ENCODE data around the gene CAMTA1.

The CAMTA1 gene

GRCh38 chr1:7084232-7084894 lies 299.1 kb downstream of the CAMTA1 start:
- H3K4me3 ChIP-seq (ENCODE audit: control insufficient read depth, low read depth, low read length) = no peak overlapping the region
- no peak for DNase-seq (ENCODE audit: low read depth)
- TF ChIP-seq CTCF (IDR thresholded peaks at IDR 0.05; ENCODE audit: control insufficient read depth, insufficient read depth, low read depth, low read length, missing control alignments) = no peak

GRCh38 chr1:7085521-7085920 lies 300.3 kb downstream of the CAMTA1 start:
- TF ChIP-seq CTCF (IDR thresholded peaks at IDR 0.05; ENCODE audit: control insufficient read depth, insufficient read depth, low read depth, low read length, missing control alignments) = no peak
- H3K4me3 ChIP-seq (ENCODE audit: control insufficient read depth, low read depth, low read length) = no peak overlapping the region
- DNase-seq (ENCODE audit: low read depth) = no peak

- no peak for DNase-seq (ENCODE audit: low read depth)
- no peak for TF ChIP-seq CTCF (IDR thresholded peaks at IDR 0.05; ENCODE audit: control insufficient read depth, insufficient read depth, low read depth, low read length, missing control alignments)
- no peak overlapping the region for H3K4me3 ChIP-seq (ENCODE audit: control insufficient read depth, low read depth, low read length)
Observed at GRCh38 chr1:7086106-7086505, 300.9 kb downstream of the CAMTA1 start.

- DNase-seq (ENCODE audit: low read depth) = no peak
- no peak for TF ChIP-seq CTCF (IDR thresholded peaks at IDR 0.05; ENCODE audit: control insufficient read depth, insufficient read depth, low read depth, low read length, missing control alignments)
- no peak overlapping the region for H3K4me3 ChIP-seq (ENCODE audit: control insufficient read depth, low read depth, low read length)
Observed at GRCh38 chr1:7087888-7088287, 302.6 kb downstream of the CAMTA1 start.

GRCh38 chr1:7089497-7089896 lies 304.2 kb downstream of the CAMTA1 start:
- DNase-seq (ENCODE audit: low read depth) = no peak
- TF ChIP-seq CTCF (IDR thresholded peaks at IDR 0.05; ENCODE audit: control insufficient read depth, insufficient read depth, low read depth, low read length, missing control alignments) = no peak
- H3K4me3 ChIP-seq (ENCODE audit: control insufficient read depth, low read depth, low read length) = no peak overlapping the region

- no peak overlapping the region for H3K4me3 ChIP-seq (ENCODE audit: control insufficient read depth, low read depth, low read length)
- no peak for DNase-seq (ENCODE audit: low read depth)
- no peak for TF ChIP-seq CTCF (IDR thresholded peaks at IDR 0.05; ENCODE audit: control insufficient read depth, insufficient read depth, low read depth, low read length, missing control alignments)
Observed at GRCh38 chr1:7093297-7093696, 308.0 kb downstream of the CAMTA1 start.

All from AG09309 (cell line).